Hypothalamus (tissue), 51 donors: ENCODE data around the gene CTRL.
"Not testable (repeated sequence)": the region's sequence is repeated elsewhere in the genome, so short reads cannot be mapped to it uniquely, and the experiment has no call there.

ENCODE experiments used
- DNase-seq, 51 donors: peaks; one replicate each; lab custom pipeline; 2025; lab: John Stamatoyannopoulos, UW

CTRL gene

DNA sequence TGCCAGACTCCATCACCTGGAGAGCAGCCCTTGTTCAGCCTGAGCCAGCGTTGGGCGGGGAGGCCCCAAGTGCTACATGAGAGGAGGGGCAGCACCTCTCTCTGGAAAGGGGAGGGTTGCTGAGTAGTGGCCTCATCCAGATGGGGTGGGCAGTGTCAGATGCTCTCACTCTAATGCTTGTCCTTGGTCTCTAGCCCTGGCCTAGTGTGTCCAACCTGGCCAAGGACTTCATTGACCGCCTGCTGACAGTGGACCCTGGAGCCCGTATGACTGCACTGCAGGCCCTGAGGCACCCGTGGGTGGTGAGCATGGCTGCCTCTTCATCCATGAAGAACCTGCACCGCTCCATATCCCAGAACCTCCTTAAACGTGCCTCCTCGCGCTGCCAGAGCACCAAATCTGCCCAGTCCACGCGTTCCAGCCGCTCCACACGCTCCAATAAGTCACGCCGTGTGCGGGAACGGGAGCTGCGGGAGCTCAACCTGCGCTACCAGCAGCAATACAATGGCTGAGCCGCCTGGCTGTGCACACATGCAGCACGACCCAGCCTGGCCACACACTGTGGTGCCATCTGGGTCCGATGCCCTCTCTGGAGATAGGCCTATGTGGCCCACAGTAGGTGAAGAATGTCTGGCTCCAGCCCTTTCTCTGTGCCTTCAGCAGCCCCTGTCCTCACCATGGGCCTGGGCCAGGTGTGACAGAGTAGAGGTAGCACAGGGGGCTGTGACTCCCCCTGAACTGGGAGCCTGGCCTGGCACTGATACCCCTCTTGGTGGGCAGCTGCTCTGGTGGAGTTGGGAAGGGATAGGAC is 4.3 kb downstream of the CTRL start:
- no peak for DNase-seq

DNA sequence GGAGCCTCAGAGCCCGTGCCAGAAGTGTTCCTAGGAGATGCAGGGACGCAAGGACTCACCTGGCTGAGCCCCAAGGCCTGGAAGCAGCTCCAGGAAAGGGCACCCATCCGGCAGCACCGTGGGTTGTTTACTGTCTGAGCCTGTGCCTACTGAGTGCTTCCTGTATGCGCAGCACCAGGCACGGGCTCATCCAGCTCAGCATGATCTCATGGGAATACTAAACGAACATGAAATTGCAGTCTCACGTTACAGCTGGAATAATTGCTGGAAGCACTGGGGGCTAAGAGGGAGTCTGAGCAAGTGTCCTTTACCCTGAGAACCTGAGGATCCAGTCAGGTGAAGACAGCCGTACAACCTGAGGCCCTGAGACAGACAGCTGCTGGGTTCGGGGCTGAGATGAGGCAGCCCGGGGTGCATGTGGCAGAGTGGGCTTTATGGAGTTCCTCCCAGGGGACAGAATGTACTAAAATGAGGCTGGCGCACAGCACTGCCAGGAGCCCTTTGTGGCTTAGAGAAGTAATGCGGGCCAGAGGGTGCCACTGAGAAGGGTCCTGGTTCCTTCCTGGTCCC is 5.4 kb downstream of the CTRL start:
- peak in 21 of 51 donors; percentile 15 to 74 (median 38) for DNase-seq

DNA sequence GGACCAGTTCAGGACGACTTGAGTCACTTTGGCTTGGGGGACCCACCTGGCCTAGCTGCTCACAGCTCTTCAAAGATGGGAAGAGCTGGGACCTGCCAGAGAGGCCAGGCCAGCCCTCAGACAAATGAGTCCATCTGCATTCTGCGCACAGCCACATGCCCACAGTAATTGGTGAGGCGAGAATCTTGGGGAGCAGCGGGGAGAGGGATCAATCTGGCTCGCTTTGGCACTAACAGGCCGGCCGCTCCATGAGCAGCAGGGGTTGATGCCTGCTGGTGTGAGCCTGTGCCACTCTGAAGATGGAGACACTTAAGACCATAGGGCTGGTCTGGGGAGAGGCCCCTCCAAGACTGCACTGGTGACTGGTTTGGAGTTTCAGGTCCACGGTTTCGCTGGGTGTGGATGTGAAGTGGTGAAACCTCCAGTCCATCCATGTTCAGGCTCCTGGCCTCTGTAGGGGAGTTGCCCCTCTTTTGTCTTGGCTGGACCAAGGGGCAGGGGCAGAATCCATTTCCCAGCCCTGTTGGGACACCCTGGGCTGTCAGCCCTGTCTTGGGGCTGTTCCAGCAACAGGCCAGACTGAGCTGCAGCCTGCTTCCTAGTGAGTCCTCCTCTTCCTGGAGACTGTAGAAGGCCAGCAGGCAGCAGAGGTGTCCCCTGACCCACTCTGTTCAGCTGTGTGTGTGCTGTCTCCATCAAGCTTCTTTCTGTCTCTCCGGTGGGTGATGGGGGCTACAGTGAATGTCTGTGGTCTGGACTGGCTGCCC is 7.3 kb downstream of the CTRL start:
- DNase-seq: peak in 3 of 51 donors; percentile 16 to 47 (median 20)

DNA sequence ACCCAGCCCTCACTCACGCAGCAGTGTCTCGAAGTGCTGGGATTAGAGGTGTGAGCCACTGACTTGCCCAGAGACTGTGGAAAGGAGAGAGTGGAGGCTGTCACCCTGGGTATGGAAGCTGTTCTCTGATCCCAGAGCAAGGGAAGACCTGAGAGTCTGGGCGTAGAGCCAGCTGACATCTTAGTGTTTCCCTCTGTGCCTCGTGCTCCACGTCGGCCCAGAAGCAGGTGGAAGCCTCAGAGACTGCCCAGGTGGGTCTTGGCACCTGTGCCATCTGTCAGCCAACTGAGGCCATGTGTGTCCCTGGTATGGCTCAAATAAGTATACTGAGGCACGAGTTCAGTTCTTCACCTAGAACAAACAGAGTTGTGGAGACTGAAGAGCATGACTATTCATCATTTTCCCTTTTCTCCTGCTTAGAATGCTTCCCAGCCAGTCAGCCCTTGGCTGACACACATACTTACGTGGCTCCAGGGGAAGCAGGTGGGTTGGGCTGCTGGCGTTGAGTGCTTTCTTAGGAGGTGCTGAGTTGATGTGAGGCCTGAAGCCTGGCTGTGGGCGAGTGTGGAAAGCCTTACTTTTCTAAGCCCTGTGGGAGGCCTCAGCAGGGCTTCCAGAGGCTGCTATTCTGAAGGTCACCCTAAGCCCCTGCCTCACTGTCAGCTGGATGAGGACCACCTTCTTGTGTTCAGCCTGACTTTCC is 8.1 kb downstream of the CTRL start:
- peak in 4 of 51 donors; percentile 16 to 74 (median 42) for DNase-seq

DNA sequence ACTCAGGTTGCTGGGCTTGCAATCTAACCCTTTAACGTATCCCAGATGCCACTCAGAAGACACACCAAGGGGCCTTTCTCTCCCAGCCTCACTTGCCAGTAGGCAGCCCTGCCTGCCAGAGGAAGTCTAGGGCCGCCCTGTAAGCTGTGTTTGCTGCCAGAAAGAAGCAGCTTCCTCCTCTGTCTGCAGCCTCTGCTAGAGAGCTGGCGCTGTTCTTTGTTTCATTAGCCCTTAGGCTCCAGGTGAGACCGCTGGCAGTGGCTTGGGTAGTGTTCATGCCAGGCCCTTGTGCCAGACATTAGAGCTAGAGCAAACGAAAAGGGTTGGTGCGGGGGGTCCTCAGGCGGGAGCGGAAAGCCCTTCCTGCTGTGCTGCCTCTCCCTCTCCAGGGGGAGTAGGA is 8.9 kb downstream of the CTRL start:
- DNase-seq: no peak

DNA sequence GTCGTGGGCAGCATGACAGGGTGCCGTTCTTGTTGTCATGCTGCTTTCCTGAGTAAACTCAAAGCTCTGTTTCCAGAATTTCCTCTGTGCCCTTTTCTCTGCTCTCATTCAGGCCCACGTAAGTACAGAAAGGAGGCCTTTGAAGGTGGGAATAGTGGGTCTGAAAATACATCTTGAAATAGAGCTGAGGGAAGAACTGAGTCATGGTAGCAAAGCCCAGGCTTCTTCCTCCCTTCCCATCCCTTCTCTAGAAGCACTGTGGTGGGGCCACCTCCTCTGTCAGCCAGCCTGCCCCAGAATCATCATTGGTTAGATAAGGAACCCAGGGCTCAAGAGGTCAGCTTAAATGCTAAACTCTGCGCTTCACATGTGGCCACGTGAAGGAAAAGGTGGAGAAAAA is 9.4 kb downstream of the CTRL start:
- peak in 2 of 51 donors; percentile 11 to 72 for DNase-seq

DNA sequence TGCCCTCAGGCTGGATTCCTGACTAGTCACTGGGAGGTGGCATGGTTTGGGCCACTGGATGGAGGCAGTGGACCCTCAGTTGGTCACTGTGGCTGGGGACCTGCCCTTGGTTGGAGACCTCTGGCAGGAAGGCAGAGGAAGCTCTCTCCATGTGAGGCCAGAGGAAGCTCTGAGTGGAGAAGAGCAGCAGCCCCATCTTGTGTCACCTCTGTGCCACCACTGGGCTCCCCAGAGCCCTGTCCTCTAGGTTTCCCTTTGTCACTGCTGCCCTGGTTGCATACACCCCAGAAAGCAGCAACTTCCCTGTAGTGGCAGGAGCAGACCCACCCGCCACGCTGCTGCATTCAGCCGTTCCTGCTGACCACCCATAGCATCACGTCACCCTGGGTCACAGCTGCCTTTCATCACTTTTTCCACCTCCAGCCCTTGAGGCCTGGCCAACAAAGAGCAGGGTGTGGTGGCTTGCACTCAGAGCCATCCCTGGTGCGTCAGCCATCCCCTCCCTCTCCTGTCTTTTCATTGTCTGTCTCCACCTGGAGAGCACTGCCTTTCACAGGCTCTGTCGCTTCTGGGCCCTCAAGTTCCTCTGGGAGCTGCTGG is 11.9 kb downstream of the CTRL start:
- DNase-seq: no peak

DNA sequence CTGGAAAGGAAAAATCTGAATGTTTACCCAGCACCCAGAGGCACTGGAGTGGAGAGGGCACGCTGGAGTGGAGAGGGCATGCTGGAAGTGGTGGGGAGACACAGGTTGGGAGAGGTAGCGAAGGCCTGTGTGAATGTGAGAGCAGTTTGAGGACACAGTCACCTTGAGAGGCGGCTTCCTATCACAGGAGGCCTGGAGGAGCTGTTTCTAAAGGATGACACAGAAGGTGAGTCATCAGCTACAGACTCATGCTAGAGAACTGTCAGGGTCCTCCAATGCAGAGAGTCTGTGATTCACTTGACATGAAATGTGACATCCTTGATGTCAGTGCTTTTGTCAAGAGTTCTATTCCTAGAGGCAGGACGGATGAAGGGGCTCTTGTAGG is 13.8 kb downstream of the CTRL start:
- DNase-seq: peak in 4 of 51 donors; percentile 58 to 75 (median 63)

DNA sequence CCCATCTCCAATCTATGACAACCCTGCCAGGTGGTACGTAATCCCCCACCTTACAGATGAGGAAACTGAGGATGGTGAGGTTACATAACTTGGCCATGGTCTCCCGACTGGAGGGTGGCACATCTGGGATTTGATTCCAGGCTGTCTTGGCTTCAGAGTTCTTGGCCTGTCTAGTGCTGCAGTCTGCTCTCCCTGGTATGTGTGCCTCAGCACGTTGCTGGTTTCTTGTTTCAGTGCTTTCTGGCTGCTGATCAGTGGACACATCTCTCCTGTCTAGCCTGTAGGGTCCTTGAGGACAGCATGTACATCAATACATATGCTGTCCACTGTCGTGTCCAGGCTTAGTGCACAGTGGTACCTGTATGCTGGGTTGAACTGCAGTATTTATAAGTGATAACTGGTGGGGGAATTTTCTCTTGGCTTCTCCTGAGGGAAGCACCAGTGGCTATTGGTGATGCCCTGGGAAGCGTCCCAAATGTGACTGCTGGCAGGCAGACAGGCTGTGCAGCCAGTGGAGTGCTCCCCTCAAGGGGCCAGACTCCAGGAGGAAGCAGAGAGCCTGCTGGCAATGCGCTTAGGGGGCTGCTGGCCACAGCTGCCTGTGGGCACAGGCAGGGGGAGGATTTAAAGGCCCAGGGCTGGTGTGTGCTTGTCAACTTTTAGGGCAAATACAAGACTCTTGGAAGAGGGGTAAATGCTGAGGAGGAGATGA is 14.4 kb downstream of the CTRL start:
- peak in 36 of 51 donors; percentile 12 to 82 (median 60) for DNase-seq

DNA sequence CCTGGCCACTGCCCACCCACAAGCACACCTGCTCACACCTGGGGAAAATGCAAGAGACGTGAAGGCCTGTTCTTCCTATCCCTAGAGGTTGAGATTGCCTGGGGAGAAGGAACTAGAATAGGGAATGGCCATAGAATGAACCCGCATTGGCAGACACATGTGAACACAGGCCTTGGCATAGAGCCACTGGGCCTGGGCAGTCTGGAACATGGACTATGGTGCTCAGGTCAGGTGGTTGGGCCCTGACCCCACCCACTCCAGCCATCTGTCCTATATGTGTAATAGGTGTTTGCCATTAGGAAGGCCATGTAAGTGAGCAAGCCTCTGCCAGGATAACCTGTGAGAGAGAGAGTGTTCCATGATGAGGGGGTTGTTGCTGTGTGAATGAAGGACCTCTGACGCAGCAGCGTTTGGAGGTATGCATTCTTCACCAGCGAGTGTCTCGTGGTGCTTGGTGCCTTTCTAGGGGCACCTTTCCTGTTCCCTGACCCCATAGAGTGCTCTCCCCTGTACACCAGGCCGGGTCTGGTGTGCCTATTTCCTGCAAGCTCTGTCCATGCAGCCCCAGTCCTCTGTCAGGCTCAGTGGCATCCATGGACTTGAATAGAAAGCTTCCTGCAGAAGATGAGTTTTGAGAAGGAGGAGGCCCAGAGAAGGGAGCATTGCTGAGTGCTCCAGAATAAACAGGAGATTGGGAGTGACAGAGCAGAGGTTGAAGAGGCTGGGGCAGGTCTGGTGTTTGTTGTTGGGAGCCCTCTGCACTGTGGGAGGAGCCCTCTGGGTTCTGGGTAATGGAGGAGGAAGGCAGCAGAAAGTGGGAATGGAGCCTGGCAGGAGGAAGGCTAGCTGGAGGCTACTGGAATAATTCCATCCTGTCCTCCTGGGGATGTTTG is 15.6 kb downstream of the CTRL start:
- DNase-seq: no peak

DNA sequence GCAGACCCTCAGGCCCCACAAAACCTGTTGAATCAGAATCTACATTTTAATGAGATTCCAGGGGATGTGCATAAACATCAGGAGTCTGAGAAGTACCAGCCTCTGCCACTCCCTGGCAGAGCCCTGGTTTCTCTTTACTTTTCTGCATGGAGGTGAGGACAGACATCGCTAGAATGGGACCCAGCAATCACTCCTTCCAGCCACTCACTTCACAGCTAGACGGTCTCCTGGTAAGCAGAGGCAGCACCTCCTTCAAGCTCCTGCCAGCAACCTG is 16.2 kb downstream of the CTRL start:
- not testable (repeated sequence) for DNase-seq

DNA sequence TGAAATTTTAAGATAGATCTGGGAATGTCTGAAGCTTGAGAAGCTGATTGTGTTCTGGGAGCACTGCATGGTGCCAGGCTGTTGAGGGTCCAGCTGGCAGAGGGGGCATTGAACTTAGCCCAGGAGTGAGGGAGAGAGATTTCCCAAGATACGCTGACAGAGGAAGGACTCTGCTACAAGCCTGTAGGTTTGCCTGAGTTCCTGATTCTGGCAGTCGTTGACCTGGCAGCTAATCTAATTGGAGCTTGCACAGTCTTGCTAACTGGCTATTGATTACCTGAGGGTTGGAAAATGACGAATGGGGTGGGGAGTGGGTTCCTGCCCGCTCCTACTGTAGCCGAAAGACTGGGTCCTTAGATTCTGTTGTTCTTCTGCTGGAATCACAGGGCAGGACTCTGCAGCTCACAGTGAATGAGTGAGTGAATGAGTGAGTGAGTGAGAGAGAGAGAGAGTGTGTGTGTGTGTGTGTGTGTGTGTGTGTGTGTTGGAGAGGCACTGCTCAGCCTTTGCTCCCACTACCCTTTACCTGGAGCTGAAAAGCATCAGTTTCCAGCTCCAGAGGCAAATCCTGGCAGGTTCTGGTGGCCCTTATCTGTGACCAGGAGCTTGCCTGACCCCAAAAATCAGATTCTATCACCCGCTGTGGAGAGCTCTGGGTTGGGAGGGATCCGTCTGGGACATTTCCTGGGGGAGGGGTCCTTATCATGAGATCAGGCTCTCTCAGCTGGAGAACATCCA is 16.7 kb downstream of the CTRL start:
- no peak for DNase-seq

DNA sequence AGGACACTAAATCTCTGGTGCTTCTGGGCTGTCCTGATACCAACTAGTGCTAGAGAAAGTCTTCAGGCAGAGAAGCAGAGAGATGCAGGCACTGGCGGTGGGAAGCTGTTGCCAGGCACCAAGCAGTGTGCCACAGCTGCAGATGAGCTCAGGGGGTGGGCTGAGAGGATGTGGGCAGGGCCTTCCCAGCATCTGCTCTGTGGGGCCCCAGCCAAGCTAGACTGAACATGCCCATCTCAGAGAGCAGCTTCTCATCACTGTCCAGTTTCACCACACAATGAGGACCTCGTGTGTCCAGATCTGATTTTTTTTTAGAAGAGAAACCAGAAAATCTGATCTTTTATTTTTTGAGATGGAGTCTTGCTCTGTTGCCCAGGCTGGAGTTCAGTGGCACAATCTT is 21.5 kb downstream of the CTRL start:
- peak in 39 of 51 donors; percentile 13 to 95 (median 70) for DNase-seq

DNA sequence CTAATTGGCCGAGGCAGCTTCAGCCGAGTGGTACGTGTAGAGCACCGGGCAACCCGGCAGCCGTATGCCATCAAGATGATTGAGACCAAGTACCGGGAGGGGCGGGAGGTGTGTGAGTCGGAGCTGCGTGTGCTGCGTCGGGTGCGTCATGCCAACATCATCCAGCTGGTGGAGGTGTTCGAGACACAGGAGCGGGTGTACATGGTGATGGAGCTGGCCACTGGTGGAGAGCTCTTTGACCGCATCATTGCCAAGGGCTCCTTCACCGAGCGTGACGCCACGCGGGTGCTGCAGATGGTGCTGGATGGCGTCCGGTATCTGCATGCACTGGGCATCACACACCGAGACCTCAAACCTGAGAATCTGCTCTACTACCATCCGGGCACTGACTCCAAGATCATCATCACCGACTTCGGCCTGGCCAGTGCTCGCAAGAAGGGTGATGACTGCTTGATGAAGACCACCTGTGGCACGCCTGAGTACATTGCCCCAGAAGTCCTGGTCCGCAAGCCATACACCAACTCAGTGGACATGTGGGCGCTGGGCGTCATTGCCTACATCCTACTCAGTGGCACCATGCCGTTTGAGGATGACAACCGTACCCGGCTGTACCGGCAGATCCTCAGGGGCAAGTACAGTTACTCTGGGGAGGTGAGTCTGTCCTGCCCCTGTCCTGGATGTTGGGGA is 22.5 kb downstream of the CTRL start:
- no peak for DNase-seq

DNA sequence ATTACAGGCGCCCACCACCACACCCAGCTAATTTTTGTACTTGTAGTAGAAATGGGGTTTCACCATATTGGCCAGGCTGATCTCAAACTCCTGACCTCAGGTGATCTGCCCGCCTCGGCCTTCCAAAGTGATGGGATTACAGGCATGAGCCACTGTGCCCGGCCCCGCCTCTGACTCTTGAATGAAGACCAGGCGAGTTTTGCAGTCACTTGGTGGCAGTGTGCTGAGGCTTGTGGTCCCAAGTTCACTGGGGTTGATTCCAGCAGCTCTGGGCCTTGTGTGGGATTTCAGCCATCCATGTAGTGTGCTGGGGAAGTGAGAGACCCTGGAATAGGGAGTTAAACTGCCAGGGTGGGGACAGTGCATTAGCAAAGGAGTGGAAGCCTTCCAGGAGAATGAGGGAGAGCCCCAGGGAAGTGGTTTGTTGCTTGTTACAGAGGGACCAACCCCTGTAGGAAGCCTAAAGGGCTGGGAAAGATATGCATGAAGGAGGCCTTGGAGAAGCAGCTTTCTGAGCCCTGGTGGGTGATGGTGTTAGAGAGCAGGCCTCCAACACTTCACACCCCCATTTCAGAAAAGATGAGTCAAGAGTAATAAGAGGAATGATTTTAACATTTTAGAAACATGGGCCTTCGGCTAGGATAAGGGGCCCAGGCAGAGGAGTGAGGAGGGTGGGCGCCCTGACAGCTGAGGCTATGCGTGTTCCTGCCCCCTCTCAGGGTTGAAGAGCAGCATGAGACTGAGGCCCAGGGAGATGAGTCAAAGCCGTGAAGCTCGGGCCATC is 24.1 kb downstream of the CTRL start:
- DNase-seq: peak in 1 of 51 donors; percentile 18

DNA sequence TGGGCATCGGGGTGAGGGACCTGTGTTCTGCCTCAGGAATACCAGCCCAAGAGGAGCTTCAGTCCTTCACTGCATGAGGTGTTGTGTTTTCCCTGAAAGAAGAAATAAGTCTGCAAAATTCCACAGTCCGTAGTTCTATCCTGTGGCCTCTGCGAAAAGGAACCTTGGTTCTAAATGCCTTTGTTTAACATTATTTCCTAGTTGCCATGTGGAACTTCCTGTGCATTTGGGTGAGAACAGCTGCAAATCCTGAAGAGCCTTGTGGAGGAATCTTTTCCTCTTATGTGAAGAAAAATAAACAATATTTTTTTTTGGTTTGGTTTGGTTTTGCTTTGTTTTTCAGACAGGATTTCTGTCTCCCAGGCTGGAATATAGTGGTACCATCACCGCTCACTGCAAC is 28.8 kb downstream of the CTRL start:
- DNase-seq: no peak

DNA sequence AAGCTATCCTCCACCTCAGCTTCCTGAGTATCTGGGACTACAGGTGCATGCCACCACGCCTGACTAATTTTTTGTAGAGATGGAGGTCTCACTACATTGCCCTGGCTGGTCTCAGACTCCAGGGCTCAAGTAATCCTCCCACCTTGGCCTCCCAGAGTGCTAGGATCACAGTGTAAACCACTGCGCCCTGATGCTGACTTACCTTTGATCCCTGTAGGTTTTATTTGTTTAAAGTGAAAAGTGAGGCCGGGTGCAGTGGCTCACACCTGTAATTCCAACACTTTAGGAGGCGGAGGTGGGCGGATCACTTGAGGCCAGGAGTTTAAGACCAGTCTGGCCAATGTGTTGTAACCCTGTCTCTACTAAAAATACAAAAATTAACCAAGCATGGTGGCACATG is 29.9 kb downstream of the CTRL start:
- no peak for DNase-seq
